K562 (cell line): Measurements from ENCODE around the gene COX7A2. TPM values are rescaled to one million over a fixed set of nuclear protein-coding genes. Genes with fewer than 3 reads are reported as not detected.

Experiments used
- ARNT ChIP-seq, 2 experiments: fragments of 450-650 bp; IDR thresholded peaks; 2 replicates each; pipeline ENCODE4 v1.6.1; 2016; ENCODE audit warnings: mild to moderate bottlenecking in 1 of 2
- CHD2 ChIP-seq: IDR thresholded peaks from 2 replicates; pipeline ENCODE4 v1.6.1; 2011; ENCODE audit warnings: low read depth, low read length
- GTF2A2 ChIP-seq: IDR thresholded peaks from 2 replicates; pipeline ENCODE4 v1.6.1; 2016; ENCODE audit warnings: mild to moderate bottlenecking, missing genetic modification characterization, missing compliant biosample characterization
- HDAC1 ChIP-seq, 2 experiments: fragments of 450-650 bp; IDR thresholded peaks; 2 replicates each; pipeline ENCODE4 v1.6.1; 2016 to 2017; ENCODE audit warnings: inconsistent platforms in 1 of 2, mild to moderate bottlenecking in 1 of 2, moderate library complexity in 1 of 2
- PHTF2 ChIP-seq: fragments of 250-450 bp; sonication (Bioruptor Pico); IDR thresholded peaks from 2 replicates; pipeline ENCODE4 v1.5.0; 2021; ENCODE audit warnings: mild to moderate bottlenecking
- RAD21 ChIP-seq, 2 experiments: fragments of 250-450 bp in 1 of 2; fragments of 450-650 bp in 1 of 2; sonication (Bioruptor Pico) in 1 of 2; formaldehyde crosslinking in 1 of 2; IDR thresholded peaks in 1 of 2; conservative IDR thresholded peaks in 1 of 2; 2 replicates each; pipeline versions ENCODE4 v1.4.0 to v1.8.0; 2020 to 2022; ENCODE audit warnings: mild to moderate bottlenecking in 2 of 2, moderate library complexity in 1 of 2
- RBM34 ChIP-seq: fragments of 200-400 bp; formaldehyde crosslinking; IDR thresholded peaks from 2 replicates; pipeline ENCODE4 v1.6.1; 2018; ENCODE audit warnings: low read length, borderline replicate concordance; ENCODE audit not compliant: insufficient read depth
- SMARCE1 ChIP-seq: fragments of 450-650 bp; IDR thresholded peaks from 2 replicates; pipeline ENCODE4 v1.7.1; 2016; ENCODE audit warnings: mild to moderate bottlenecking
- ZNF212 ChIP-seq: fragments of 450-650 bp; formaldehyde crosslinking; IDR thresholded peaks from 2 replicates; pipeline ENCODE4 v1.4.0; 2020; ENCODE audit warnings: mild to moderate bottlenecking
- ZNF217 ChIP-seq: sonication (generic); formaldehyde crosslinking; IDR thresholded peaks from 2 replicates; pipeline ENCODE4 v1.8.0; 2022; ENCODE audit warnings: mild to moderate bottlenecking, missing genetic modification reagents
- polyA plus RNA-seq, 8 experiments: library from polyadenylated mRNA; depleted of rRNA in 4 of 8; stranded (reverse) in 5 of 8; unstranded in 3 of 8; fragments of >200 nt; fragmentation: Nextera tagmentation in 2 of 8; fragmentation: Illumina TruSeq in 1 of 8; extraction: Ambion mirVana in 2 of 8; extraction: Trizol in 1 of 8; gene quantifications; 2 replicates each; pipeline versions ENCODE4 v1.2.1 to v1.2.3, GENCODE V29; 2011 to 2014; ENCODE audit warnings: inconsistent platforms in 1 of 8, missing spikeins in 1 of 8
- total RNA-seq, 7 experiments: library from RNA; depleted of rRNA in 6 of 7; stranded (reverse); fragments of >200 nt in 6 of 7; fragmentation: Illumina TruSeq in 2 of 7; extraction: Trizol in 2 of 7; gene quantifications; 2 replicates each; pipeline versions ENCODE4 v1.2.1 to v1.2.3, GENCODE V29; 2011 to 2021; ENCODE audit warnings: low replicate concordance in 1 of 7
- TF ChIP-seq, protein P1 (sequence below): fragments of 200-800 bp; sonication (Bioruptor generic); IDR thresholded peaks from 2 replicates; pipeline ENCODE4 v1.6.1; 2016; ENCODE audit warnings: missing genetic modification characterization, missing compliant biosample characterization
- TF ChIP-seq, protein P2 (sequence below): fragments of 450-650 bp; formaldehyde crosslinking; conservative IDR thresholded peaks from 2 replicates; pipeline ENCODE4 v1.4.0; 2022; ENCODE audit warnings: mild to moderate bottlenecking, missing genetic modification characterization
- TF ChIP-seq, protein P3 (sequence below): fragments of 450-650 bp; IDR thresholded peaks from 2 replicates; pipeline ENCODE4 v1.6.1; 2014; ENCODE audit warnings: low read depth, mild to moderate bottlenecking, moderate library complexity, borderline replicate concordance

Gene COX7A2
- total and polyA plus RNA-seq, 9 of the 15 experiments (the other 6 are each of a cell fraction or from before 2014, with no cell fraction given) = 234 to 2,216 (median 585) TPM

DNA sequence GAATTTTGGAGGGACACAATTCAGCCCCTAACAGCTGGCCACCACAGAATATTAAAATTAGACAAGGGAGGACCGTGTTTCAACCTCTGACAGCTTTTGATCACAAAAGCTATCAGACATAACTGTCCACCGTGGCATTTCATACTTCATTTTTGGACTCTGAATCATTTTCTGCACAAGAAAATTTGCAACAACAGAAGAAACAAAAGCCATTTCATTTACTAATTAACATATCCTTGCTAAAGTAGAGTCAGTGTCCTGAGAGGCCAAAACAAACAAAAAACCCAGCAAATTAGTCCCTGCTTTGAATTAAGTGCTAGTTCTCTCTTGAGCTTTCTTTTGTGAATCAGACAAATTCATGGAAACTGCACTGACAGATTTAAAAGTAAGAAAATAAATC lies 20.2 kb downstream of the COX7A2 start (continued):
- TF ChIP-seq, protein P1, sequence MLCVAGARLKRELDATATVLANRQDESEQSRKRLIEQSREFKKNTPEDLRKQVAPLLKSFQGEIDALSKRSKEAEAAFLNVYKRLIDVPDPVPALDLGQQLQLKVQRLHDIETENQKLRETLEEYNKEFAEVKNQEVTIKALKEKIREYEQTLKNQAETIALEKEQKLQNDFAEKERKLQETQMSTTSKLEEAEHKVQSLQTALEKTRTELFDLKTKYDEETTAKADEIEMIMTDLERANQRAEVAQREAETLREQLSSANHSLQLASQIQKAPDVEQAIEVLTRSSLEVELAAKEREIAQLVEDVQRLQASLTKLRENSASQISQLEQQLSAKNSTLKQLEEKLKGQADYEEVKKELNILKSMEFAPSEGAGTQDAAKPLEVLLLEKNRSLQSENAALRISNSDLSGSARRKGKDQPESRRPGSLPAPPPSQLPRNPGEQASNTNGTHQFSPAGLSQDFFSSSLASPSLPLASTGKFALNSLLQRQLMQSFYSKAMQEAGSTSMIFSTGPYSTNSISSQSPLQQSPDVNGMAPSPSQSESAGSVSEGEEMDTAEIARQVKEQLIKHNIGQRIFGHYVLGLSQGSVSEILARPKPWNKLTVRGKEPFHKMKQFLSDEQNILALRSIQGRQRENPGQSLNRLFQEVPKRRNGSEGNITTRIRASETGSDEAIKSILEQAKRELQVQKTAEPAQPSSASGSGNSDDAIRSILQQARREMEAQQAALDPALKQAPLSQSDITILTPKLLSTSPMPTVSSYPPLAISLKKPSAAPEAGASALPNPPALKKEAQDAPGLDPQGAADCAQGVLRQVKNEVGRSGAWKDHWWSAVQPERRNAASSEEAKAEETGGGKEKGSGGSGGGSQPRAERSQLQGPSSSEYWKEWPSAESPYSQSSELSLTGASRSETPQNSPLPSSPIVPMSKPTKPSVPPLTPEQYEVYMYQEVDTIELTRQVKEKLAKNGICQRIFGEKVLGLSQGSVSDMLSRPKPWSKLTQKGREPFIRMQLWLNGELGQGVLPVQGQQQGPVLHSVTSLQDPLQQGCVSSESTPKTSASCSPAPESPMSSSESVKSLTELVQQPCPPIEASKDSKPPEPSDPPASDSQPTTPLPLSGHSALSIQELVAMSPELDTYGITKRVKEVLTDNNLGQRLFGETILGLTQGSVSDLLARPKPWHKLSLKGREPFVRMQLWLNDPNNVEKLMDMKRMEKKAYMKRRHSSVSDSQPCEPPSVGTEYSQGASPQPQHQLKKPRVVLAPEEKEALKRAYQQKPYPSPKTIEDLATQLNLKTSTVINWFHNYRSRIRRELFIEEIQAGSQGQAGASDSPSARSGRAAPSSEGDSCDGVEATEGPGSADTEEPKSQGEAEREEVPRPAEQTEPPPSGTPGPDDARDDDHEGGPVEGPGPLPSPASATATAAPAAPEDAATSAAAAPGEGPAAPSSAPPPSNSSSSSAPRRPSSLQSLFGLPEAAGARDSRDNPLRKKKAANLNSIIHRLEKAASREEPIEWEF (CRISPR knock-in tag) = no peak
- TF ChIP-seq PHTF2 (CRISPR knock-in tag) (no peak), RBM34 (no peak), ZNF217 (CRISPR knock-in tag) (no peak), ZNF212 (CRISPR knock-in tag) (no peak), ARNT (IDR thresholded peaks at IDR 0.05) (no peak), RAD21 (CRISPR knock-in tag; conservative IDR thresholded peaks at IDR 0.05 in 1 of 2, IDR thresholded peaks at IDR 0.05 in 1 of 2) (no peak), CHD2 (no peak), GTF2A2 (no peak), HDAC1 (IDR thresholded peaks at IDR 0.05) (no peak), SMARCE1 (no peak)
- TF ChIP-seq, protein P2, sequence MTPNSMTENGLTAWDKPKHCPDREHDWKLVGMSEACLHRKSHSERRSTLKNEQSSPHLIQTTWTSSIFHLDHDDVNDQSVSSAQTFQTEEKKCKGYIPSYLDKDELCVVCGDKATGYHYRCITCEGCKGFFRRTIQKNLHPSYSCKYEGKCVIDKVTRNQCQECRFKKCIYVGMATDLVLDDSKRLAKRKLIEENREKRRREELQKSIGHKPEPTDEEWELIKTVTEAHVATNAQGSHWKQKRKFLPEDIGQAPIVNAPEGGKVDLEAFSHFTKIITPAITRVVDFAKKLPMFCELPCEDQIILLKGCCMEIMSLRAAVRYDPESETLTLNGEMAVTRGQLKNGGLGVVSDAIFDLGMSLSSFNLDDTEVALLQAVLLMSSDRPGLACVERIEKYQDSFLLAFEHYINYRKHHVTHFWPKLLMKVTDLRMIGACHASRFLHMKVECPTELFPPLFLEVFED (CRISPR knock-in tag) = no peak
- TF ChIP-seq, protein P3, sequence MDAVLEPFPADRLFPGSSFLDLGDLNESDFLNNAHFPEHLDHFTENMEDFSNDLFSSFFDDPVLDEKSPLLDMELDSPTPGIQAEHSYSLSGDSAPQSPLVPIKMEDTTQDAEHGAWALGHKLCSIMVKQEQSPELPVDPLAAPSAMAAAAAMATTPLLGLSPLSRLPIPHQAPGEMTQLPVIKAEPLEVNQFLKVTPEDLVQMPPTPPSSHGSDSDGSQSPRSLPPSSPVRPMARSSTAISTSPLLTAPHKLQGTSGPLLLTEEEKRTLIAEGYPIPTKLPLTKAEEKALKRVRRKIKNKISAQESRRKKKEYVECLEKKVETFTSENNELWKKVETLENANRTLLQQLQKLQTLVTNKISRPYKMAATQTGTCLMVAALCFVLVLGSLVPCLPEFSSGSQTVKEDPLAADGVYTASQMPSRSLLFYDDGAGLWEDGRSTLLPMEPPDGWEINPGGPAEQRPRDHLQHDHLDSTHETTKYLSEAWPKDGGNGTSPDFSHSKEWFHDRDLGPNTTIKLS = no peak
- TF ChIP-seq, all 486 proteins: peak for 0
